Coronary artery (tissue), 2 donors: ENCODE measurements around the gene ROBO4.
A peak's percentile ranks its signal among the peaks of the same experiment; 100 is the strongest.

ENCODE experiments used
- DNase-seq: peaks from one replicate; pipeline ENCODE4 v3.0.0-alpha.2; 2017; ENCODE audit warnings: low spot score
- H3K27ac ChIP-seq, 2 donors: fragments of 200-600 bp; sonication (generic); one replicate each; pipeline ENCODE4 v1.5.1; 2016 to 2019
- H3K4me3 ChIP-seq: fragments of 200-600 bp; sonication (generic); 2 replicates; pipeline ENCODE4 v1.5.1; 2016; ENCODE audit warnings: mild to moderate bottlenecking, moderate library complexity
- CTCF ChIP-seq: fragments of 200-600 bp; sonication (generic); IDR thresholded peaks from one replicate; pipeline ENCODE4 v1.5.1; 2019; ENCODE audit warnings: antibody characterized with exemption

ROBO4 gene

GRCh38 chr11:124837491-124837856 is 60.2 kb downstream of the ROBO4 start:
- H3K4me3 ChIP-seq = no peak overlapping the region
- peak overlapping the region in 1 of 2 donors; percentile 83 for H3K27ac ChIP-seq
- TF ChIP-seq CTCF = no peak
- peak; percentile 70 for DNase-seq

- Histone ChIP-seq H3K4me3 (peak overlapping the region; percentile 65), H3K27ac (peak overlapping the region in 1 of 2 donors; percentile 83)
- no peak for TF ChIP-seq CTCF
- peak; percentile 45 for DNase-seq
Measured at GRCh38 chr11:124835918-124836317, 61.7 kb downstream of the ROBO4 start.

GRCh38 chr11:124834526-124835180 is 63.0 kb downstream of the ROBO4 start:
- no peak overlapping the region for H3K27ac ChIP-seq
- H3K4me3 ChIP-seq = no peak overlapping the region
- no peak for TF ChIP-seq CTCF
- DNase-seq = no peak
